ENCODE measurements around the gene ZNF334. TPM values are rescaled to one million over a fixed set of nuclear protein-coding genes. Genes with fewer than 3 reads are reported as not detected.

The ZNF334 gene
- total and polyA plus RNA-seq, 2 donors = 3.8 to 9.3 TPM

DNA sequence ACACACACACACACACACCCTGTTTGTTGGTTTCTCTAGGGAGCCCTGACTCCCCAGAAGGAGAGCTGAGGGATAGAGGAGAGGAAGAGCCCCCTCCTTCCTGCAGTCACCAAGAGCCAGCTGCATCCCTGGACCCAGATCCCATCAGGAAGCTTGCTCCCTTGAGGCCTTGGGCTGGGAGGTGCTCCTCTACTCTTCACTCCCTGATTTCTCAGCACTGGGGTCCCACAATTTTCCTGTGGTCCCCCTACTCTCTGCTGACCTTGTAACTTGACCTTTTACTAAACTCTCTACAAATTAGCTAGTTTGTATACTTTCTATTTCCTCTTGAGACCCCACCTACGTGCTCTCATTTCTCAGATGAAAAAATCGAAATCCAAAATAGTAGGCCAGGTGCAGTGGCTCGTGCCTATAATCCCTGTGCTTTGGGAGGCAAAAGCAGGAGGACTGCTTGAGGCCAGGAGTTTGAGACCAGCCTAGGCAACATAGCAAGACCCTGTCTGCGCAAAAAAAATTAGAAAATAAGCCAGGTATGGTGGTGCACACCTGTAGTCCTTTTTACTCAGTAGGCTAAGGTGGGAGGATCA, 42.1 kb upstream of the ZNF334 start:
- H3K9me3 ChIP-seq (ENCODE audit: control insufficient read depth in 2 of 2, insufficient read depth in 1 of 2, low read length in 1 of 2) = no peaks in the 10 kb centered on the region
- no peak overlapping the region for H3K4me3 ChIP-seq (ENCODE audit: low read length in 2 of 2)
- H3K36me3 ChIP-seq (ENCODE audit: control insufficient read depth in 2 of 2, insufficient read depth in 2 of 2, low read length in 1 of 2) = no peaks in the 10 kb centered on the region
- no peak for DNase-seq (ENCODE audit: low read depth in 6 of 9, low spot score in 9 of 9)
- peaks cover 0 to under 1% of the 10 kb centered on the region in 2 donors for H3K27me3 ChIP-seq (ENCODE audit: control insufficient read depth in 2 of 2, insufficient read depth in 1 of 2, low read length in 1 of 2)
- 88% methylated on average over 4 of the region's 4 CpGs for WGBS
- no peak overlapping the region for H3K27ac ChIP-seq (ENCODE audit: low read depth in 1 of 2, low read length in 1 of 2)
- H3K4me1 ChIP-seq (ENCODE audit: control insufficient read depth in 2 of 2, insufficient read depth in 2 of 2, low read length in 2 of 2) = peaks cover 0 to 8% of the 10 kb centered on the region in 2 donors

DNA sequence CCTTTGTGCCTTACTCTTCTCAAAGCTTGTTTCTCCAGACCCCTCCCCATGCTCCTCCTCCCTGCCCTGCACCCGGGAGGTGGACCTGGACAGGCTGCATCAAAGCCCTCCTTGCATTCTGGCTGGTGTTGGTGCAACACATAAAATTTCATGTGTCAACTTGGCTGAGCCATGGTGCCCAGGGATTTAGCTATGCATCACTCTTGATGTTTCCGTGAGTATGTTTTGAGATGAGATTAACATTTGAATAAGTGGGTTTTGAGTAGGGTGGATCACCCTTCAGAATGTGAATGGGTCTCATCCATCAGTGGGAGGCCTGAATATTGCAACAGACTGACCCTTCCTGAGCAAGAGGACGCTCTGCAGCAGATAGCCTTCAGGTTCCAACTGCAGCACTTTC, 41.5 kb upstream of the ZNF334 start:
- H3K9me3 ChIP-seq (ENCODE audit: control insufficient read depth in 2 of 2, insufficient read depth in 1 of 2, low read length in 1 of 2) = no peaks in the 10 kb centered on the region
- H3K27ac ChIP-seq (ENCODE audit: low read depth in 1 of 2, low read length in 1 of 2) = no peak overlapping the region
- H3K4me3 ChIP-seq (ENCODE audit: low read length in 2 of 2) = no peak overlapping the region
- no peak for DNase-seq (ENCODE audit: low read depth in 6 of 9, low spot score in 9 of 9)
- H3K4me1 ChIP-seq (ENCODE audit: control insufficient read depth in 2 of 2, insufficient read depth in 2 of 2, low read length in 2 of 2) = peaks cover 0 to 8% of the 10 kb centered on the region in 2 donors
- 95% methylated on average over 3 of the region's 3 CpGs for WGBS
- H3K27me3 ChIP-seq (ENCODE audit: control insufficient read depth in 2 of 2, insufficient read depth in 1 of 2, low read length in 1 of 2) = peaks cover 0 to 3% of the 10 kb centered on the region in 2 donors
- no peaks in the 10 kb centered on the region for H3K36me3 ChIP-seq (ENCODE audit: control insufficient read depth in 2 of 2, insufficient read depth in 2 of 2, low read length in 1 of 2)

DNA sequence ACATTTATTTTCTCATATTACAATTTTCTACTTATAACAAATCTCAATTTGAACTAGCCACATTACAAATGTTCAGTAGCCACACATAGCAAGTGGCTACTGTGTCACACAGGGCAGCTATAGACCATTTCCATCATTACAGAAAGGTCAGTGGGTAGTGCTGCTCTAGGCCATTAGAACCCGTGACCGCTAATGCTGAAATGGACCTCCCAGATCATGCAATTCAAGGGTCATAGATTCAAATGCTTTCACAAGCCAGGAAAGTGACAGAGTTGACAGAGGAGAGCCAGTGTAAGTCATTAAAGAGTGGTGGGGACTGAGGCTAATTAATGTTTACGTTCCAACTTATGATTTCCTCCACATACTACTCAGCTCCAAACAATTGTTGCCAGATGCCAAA, 40.6 kb upstream of the ZNF334 start:
- Histone ChIP-seq H3K4me3 (ENCODE audit: low read length in 2 of 2) (no peak overlapping the region), H3K27ac (ENCODE audit: low read depth in 1 of 2, low read length in 1 of 2) (no peak overlapping the region), H3K36me3 (ENCODE audit: control insufficient read depth in 2 of 2, insufficient read depth in 2 of 2, low read length in 1 of 2) (no peaks in the 10 kb centered on the region), H3K4me1 (ENCODE audit: control insufficient read depth in 2 of 2, insufficient read depth in 2 of 2, low read length in 2 of 2) (peaks cover 0 to 8% of the 10 kb centered on the region in 2 donors), H3K27me3 (ENCODE audit: control insufficient read depth in 2 of 2, insufficient read depth in 1 of 2, low read length in 1 of 2) (peaks cover 0 to 3% of the 10 kb centered on the region in 2 donors), H3K9me3 (ENCODE audit: control insufficient read depth in 2 of 2, insufficient read depth in 1 of 2, low read length in 1 of 2) (no peaks in the 10 kb centered on the region)
- no peak for DNase-seq (ENCODE audit: low read depth in 6 of 9, low spot score in 9 of 9)
- whole genome bisulfite sequencing = 98% methylated on average over 3 of the region's 3 CpGs

DNA sequence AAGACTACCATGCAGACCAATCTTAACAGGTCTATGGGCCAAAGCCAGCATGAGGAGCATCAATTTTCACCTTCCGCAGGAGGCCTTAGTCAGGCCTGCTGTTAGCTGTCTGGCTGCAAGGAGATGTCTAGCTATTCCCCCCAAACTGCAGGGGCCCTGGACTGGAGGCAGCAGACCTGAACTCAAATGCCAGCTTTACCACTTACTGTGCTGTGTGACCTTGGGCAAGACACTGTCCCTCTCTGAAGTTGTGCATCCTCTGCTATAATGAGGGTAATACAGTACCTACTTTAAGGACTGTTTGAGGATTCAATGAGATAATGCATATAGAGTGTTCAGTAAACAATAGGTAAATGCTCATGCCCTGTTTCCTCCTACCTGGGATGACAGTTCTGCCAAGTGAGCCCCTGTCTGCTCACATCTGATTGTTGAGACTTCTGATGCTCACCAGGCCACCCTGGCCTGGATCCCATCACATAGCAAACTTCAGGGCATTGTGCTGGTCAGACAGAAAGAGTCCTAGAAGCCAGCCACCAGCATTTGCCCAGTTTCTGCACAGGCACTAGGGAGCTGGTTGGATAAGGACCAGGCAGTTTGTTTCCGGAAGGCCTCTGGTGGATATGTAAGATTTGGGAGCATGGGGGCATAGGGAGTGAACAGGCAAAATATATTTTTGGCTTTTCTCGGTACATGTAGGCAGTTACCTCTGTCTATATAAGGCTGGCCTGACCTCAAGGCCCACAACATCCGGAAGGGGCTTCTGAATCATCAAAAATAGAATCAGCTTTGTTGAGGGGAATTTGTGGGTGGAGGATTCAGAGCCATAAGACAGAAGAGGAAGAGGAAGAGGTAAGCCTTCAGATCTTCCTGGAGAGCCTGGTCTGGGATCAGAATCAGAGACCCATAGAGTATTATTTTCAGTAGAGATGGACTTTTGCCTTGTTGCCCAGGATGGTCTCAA, 39.4 kb upstream of the ZNF334 start:
- Histone ChIP-seq H3K4me3 (ENCODE audit: low read length in 2 of 2) (no peak overlapping the region), H3K9me3 (ENCODE audit: control insufficient read depth in 2 of 2, insufficient read depth in 1 of 2, low read length in 1 of 2) (no peaks in the 10 kb centered on the region), H3K36me3 (ENCODE audit: control insufficient read depth in 2 of 2, insufficient read depth in 2 of 2, low read length in 1 of 2) (no peaks in the 10 kb centered on the region), H3K27ac (ENCODE audit: low read depth in 1 of 2, low read length in 1 of 2) (no peak overlapping the region), H3K4me1 (ENCODE audit: control insufficient read depth in 2 of 2, insufficient read depth in 2 of 2, low read length in 2 of 2) (peaks cover 0 to 8% of the 10 kb centered on the region in 2 donors), H3K27me3 (ENCODE audit: control insufficient read depth in 2 of 2, insufficient read depth in 1 of 2, low read length in 1 of 2) (peaks cover 0 to 3% of the 10 kb centered on the region in 2 donors)
- peak in 2 of 9 donors; percentile 16 to 41 for DNase-seq (ENCODE audit: low read depth in 6 of 9, low spot score in 9 of 9)
- WGBS = 30% methylated on average over 4 of the region's 4 CpGs

DNA sequence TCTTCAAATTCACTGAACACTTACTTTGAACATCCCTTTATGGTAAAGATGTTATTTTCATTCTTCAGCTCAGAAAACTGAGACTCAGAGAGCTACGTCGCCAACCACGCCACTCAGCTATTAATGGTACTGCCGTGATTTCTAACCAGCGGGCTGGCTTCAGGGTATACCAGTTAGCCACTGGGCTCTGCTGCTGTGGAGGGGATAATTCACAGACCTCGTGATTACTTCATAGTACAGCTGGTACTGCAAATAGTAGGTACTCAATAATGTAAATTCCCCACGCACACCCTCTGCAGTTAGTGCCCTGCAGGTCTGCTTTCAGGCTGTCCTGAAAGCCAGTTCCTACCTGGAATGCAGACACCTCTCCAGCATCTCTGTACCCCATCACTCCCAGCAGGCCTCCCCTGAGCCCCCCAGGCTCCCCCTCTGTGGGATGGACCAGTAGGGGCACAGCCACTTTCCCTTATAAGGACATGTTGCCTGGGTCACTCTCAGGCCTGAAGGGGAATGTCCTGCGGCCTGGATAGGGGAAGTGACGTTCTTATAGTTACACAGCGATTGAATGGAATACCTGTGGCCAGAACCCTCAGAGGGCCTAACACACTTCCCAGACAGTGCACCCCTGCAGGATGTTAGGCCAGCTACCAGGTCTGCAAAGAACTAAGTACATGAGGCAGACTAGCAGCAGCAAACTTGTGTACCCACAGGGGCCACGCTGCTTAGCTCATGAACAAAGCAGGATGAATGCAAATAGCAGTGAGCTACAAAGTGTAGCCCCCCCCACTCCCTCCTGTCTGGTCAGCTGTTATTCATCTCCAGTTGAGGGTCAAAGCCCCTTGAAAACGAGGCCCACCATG, 38.4 kb upstream of the ZNF334 start:
- H3K27me3 ChIP-seq (ENCODE audit: control insufficient read depth in 2 of 2, insufficient read depth in 1 of 2, low read length in 1 of 2) = peaks cover 0 to 3% of the 10 kb centered on the region in 2 donors
- DNase-seq (ENCODE audit: low read depth in 6 of 9, low spot score in 9 of 9) = no peak
- peaks cover 0 to 8% of the 10 kb centered on the region in 2 donors for H3K4me1 ChIP-seq (ENCODE audit: control insufficient read depth in 2 of 2, insufficient read depth in 2 of 2, low read length in 2 of 2)
- H3K36me3 ChIP-seq (ENCODE audit: control insufficient read depth in 2 of 2, insufficient read depth in 2 of 2, low read length in 1 of 2) = no peaks in the 10 kb centered on the region
- WGBS = 88% methylated on average over 12 of the region's 12 CpGs
- no peak overlapping the region for H3K4me3 ChIP-seq (ENCODE audit: low read length in 2 of 2)
- no peaks in the 10 kb centered on the region for H3K9me3 ChIP-seq (ENCODE audit: control insufficient read depth in 2 of 2, insufficient read depth in 1 of 2, low read length in 1 of 2)
- H3K27ac ChIP-seq (ENCODE audit: low read depth in 1 of 2, low read length in 1 of 2) = no peak overlapping the region

DNA sequence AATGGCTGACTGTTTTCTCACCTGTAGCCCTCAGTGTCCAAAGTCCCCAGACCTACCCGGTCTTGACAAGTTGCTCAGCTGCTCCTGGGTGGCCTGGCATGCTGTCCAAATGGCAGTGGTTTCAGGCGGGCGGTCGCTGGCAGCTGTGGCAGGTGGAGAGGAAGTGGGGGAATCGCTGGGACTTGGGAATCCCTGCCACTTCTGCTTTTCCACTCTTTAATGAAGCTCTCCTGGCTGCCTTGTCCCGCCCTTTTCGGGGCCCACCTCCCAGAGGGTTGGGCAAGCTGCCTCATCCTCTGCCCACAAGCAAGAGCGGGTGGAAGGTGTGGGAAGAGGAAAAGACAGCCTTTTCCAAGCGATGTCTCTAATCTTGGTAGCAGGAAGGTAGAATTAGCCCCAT, 37.1 kb upstream of the ZNF334 start, which contains the start of gene OCSTAMP:
TSS of gene OCSTAMP (minus strand) at position 194 of the 400 bp plus-strand sequence. CDS start at position 100, 94 bp downstream.
- no peak for DNase-seq (ENCODE audit: low read depth in 6 of 9, low spot score in 9 of 9)
- 6% methylated on average over 9 of the region's 9 CpGs for WGBS
- Histone ChIP-seq H3K36me3 (ENCODE audit: control insufficient read depth in 2 of 2, insufficient read depth in 2 of 2, low read length in 1 of 2) (no peaks in the 10 kb centered on the region), H3K9me3 (ENCODE audit: control insufficient read depth in 2 of 2, insufficient read depth in 1 of 2, low read length in 1 of 2) (no peaks in the 10 kb centered on the region), H3K27ac (ENCODE audit: low read depth in 1 of 2, low read length in 1 of 2) (no peak within 1 kb of the TSS), H3K27me3 (ENCODE audit: control insufficient read depth in 2 of 2, insufficient read depth in 1 of 2, low read length in 1 of 2) (peaks cover 0 to 3% of the 10 kb centered on the region in 2 donors), H3K4me3 (ENCODE audit: low read length in 2 of 2) (no peak within 1 kb of the TSS), H3K4me1 (ENCODE audit: control insufficient read depth in 2 of 2, insufficient read depth in 2 of 2, low read length in 2 of 2) (peaks cover 0 to 8% of the 10 kb centered on the region in 2 donors)

DNA sequence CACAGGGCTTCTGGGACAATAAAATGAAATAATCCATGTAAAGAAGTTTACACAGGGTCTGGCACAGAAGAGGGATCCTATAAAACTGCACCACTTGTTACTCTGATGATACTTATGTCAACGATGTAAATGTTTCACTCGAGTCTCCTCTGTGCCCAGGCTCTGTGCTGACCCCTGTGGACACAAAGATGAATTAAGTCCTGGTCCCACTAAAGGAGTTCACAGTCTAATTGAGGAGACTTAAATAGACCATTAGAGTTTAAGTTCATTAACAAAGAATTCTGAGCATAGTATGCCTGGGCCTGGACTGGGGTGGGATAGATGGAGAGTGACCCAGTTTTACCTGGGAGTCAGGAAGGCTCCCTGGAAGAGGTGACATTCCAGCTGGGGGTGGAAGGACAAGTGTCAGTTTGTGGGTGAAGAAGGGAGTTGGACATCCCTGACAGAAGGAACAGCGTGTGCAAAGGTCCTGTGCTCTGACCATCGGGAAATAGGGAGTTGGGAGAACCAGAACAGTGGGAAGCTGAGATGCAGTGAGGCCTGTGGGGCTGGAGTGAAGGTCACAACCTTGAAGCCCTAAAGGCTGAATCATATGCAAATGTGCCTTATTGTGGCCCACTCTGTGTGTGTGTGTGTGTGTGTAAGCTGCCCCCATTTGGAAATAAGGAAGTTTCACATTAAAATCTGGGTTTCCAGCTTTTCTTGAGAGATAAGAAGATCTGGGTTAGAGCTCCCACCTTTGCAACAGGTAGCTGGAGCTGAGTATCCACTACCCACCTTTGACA, 36.0 kb upstream of the ZNF334 start:
- no peak for DNase-seq (ENCODE audit: low read depth in 6 of 9, low spot score in 9 of 9)
- 94% methylated on average over 4 of the region's 4 CpGs for WGBS
- Histone ChIP-seq H3K27me3 (ENCODE audit: control insufficient read depth in 2 of 2, insufficient read depth in 1 of 2, low read length in 1 of 2) (peaks cover 0 to 3% of the 10 kb centered on the region in 2 donors), H3K36me3 (ENCODE audit: control insufficient read depth in 2 of 2, insufficient read depth in 2 of 2, low read length in 1 of 2) (no peaks in the 10 kb centered on the region), H3K9me3 (ENCODE audit: control insufficient read depth in 2 of 2, insufficient read depth in 1 of 2, low read length in 1 of 2) (no peaks in the 10 kb centered on the region), H3K4me3 (ENCODE audit: low read length in 2 of 2) (no peak overlapping the region), H3K4me1 (ENCODE audit: control insufficient read depth in 2 of 2, insufficient read depth in 2 of 2, low read length in 2 of 2) (peaks cover 0 to 8% of the 10 kb centered on the region in 2 donors), H3K27ac (ENCODE audit: low read depth in 1 of 2, low read length in 1 of 2) (no peak overlapping the region)

DNA sequence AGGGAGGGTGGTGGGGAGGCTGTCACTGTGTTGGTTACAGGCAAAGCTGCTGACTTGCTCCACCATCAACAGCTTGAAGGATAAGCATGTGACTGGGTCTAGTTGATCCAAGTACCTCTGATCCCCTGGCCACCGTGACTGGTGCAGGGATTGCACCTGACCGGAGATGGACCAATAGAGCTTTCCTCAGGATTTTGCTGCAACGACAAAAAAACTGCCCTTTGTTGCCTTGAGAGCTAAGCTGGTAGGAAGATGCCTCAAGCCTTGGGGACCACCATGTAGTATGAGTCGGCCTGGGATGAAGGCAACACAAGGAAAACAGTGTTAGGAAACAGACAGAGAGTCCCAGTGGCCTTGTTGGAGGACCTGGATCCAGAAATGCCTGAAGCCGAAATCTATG, 35.3 kb upstream of the ZNF334 start:
- Histone ChIP-seq H3K36me3 (ENCODE audit: control insufficient read depth in 2 of 2, insufficient read depth in 2 of 2, low read length in 1 of 2) (no peaks in the 10 kb centered on the region), H3K4me3 (ENCODE audit: low read length in 2 of 2) (no peak overlapping the region), H3K27ac (ENCODE audit: low read depth in 1 of 2, low read length in 1 of 2) (no peak overlapping the region), H3K4me1 (ENCODE audit: control insufficient read depth in 2 of 2, insufficient read depth in 2 of 2, low read length in 2 of 2) (peaks cover 0 to 8% of the 10 kb centered on the region in 2 donors), H3K27me3 (ENCODE audit: control insufficient read depth in 2 of 2, insufficient read depth in 1 of 2, low read length in 1 of 2) (peaks cover 0 to 3% of the 10 kb centered on the region in 2 donors), H3K9me3 (ENCODE audit: control insufficient read depth in 2 of 2, insufficient read depth in 1 of 2, low read length in 1 of 2) (no peaks in the 10 kb centered on the region)
- 94% methylated on average over 5 of the region's 5 CpGs for WGBS
- DNase-seq (ENCODE audit: low read depth in 6 of 9, low spot score in 9 of 9) = no peak

Measured in thymus (tissue), 11 donors.